Stimulated activated CD8-positive, alpha-beta memory T cell treated with anti-CD3 and anti-CD28 coated beads, Interleukin-15, amount 100 ng/mL, for 1 hour (primary cell): ENCODE data around the gene STOM.

Experiments used
- DNase-seq: peaks from one replicate; pipeline ENCODE4 v3.0.0-alpha.2; 2020; ENCODE audit warnings: low read depth

STOM gene

DNA sequence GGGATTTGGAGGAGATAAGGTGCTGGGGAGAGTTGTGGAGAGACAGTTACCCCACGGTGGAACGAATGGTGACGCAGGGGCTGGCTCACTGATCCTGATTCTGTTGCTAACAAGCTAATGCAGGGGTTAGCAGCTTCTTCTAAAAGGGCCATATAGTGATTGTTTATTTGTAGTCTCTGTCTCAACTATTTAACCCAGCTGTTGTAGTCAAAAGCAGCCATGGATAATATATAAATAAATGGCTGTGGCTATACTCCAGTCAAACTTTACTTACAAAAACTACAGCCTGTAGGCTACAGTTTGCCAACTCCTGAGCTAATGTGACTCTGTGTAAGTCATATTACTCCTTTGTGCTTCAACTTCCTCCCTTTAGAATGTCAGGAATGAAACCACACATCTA, 21.8 kb downstream of the STOM start:
- no peak for DNase-seq

GRCh38 chr9:121345070-121345469, 25.0 kb downstream of the STOM start:
- no peak for DNase-seq

DNA sequence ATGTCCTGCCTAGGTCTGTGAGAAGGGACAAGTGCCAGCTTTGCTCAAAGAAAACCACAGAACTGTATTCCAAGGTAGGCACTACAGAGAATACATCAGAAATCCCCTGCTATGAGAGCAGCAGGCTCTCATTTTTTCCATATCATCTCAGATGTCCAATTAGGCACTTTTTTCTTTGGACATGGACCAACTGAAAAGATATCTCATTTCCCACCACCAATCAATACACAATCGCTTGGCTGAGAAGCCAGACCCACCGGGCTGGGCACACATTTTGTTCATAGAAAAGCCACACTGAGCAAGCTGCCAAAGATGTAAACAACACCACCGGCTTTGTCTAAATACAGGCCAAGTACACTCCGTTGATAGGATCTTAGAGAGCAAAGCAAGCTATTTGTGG, 25.9 kb downstream of the STOM start:
- no peak for DNase-seq

GRCh38 chr9:121340676-121341392, 29.2 kb downstream of the STOM start:
- no peak for DNase-seq

DNA sequence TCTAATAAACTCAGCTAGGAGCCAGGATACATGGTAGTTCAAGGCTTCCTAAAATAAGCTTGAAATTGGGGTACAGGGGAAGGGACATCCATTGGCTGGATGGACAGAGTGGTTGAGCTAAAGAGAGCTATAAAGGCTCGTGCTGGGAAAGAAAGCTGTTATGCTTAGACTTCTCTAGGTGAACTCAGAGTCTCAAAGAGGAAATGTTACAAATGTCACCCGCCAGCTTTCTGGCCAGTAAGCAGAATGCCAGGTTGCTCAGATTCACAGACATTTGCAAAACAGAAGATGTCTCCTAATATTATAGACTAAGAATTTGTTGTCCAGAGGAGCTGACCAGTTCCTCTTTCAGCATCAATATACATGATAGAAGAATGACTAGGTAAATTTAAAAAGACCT, 30.6 kb downstream of the STOM start:
- no peak for DNase-seq

GRCh38 chr9:121336665-121337064, 33.4 kb downstream of the STOM start:
- DNase-seq = no peak

- no peak for DNase-seq
Observed at GRCh38 chr9:121333950-121334773, 35.9 kb downstream of the STOM start.

- DNase-seq = no peak
Observed at GRCh38 chr9:121331992-121332685, 37.9 kb downstream of the STOM start.

GRCh38 chr9:121331549-121331948, 38.5 kb downstream of the STOM start:
- DNase-seq = no peak

DNA sequence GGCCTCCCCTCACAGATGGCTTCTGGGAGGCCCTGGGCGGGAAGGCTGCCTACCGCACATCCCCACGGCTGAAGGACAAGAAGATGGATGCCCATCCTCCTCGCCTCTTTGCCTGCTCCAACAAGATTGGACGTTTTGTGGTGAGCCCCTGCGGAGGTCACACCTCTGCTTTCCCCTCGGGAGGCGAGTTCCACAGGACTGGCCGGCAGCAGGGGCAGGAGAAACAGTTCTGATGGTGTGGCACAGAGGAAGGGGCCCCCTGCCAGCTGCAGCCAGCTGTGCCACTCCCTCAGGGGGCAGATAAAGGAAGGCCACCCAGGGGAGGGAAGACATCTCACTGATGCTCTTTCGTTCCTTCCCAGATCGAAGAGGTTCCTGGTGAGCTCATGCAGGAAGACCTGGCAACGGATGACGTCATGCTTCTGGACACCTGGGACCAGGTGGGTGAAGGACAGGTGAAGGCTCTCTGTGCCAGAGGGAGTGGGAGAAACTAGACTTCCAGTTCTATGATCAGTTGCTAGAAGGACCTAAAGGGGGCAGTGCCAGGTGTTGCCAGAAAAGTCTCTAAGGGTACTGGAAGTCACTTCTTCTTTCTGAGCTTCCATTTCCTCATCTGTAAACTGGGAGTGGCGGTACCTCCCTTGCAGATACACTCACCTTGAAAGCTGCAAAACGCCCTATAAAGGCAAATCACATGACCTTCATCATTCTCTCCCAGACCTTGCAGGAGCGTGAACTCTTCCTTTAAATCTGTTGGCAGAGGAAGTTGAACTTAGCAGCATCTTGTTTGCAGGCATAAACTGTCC, 41.0 kb downstream of the STOM start:
- no peak for DNase-seq

GRCh38 chr9:121328476-121328875, 41.6 kb downstream of the STOM start:
- DNase-seq = no peak

GRCh38 chr9:121326901-121327613, 43.0 kb downstream of the STOM start:
- no peak for DNase-seq

- DNase-seq = no peak
Observed at GRCh38 chr9:121326130-121326838, 43.8 kb downstream of the STOM start.

- DNase-seq = no peak
Observed at GRCh38 chr9:121325387-121325786, 44.7 kb downstream of the STOM start.

- DNase-seq = no peak
Observed at GRCh38 chr9:121324755-121325154, 45.3 kb downstream of the STOM start.

DNA sequence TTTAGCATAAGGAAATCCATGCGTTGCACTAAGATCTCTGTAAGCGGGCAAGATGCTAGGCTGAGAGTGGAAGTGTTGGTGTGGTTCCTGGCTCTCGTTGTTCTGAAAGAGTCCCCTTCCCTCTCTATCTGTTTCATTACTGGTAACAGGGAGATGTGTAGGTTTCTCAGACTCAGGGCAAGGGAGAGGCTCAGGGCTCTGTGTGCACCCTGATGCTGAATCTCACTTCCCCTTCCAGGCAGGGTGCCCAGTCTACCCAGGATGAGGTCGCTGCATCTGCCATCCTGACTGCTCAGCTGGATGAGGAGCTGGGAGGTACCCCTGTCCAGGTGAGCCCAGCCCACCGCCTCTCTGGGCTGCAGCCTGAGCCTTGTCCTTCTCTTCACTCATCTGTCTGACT, 45.7 kb downstream of the STOM start:
- no peak for DNase-seq

GRCh38 chr9:121323449-121324151, 46.5 kb downstream of the STOM start:
- DNase-seq = no peak

- no peak for DNase-seq
Observed at GRCh38 chr9:121322737-121323448, 47.2 kb downstream of the STOM start.

DNA sequence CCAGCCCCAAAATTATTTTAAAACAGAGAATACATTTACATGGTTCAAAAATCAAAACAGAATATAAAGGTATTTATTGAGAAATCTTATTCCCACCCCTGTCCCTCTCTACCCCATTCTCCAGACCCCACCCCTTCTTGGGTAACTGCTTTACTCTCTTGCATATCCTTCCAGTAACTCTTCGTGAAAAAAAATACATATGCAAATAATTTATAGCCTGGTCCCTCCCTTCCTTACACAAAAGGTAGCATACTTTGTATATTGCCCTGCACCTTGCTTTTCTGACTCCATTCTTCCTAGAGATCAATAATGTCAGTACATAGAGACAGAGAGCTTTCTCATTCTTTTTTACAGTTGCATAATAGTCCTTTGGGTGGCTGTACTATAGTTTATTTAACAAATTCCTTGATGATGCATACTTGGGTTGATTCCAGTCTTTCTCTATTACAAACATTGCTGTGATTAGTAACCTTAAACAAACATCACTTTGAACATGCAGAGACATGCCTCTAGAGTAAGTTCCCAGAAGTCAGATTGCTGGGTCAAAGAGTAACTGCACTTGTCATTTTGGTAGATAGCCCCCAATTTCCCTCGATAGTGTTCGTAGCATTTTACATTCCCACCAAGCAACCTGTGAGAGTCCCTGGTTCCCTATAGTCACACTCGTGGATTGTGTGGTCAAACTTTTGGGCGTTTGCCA, 47.9 kb downstream of the STOM start:
- no peak for DNase-seq
